Germinal center (tissue), 1 donor: ENCODE data around the gene AFG1L.
"Not testable (repeated sequence)": the region's sequence is repeated elsewhere in the genome, so short reads cannot be mapped to it uniquely, and the experiment has no call there.

Experiments used
- DNase-seq: peaks from one replicate; pipeline ENCODE4 v3.0.0; 2012; ENCODE audit warnings: mixed read lengths, low spot score

Gene AFG1L

DNA sequence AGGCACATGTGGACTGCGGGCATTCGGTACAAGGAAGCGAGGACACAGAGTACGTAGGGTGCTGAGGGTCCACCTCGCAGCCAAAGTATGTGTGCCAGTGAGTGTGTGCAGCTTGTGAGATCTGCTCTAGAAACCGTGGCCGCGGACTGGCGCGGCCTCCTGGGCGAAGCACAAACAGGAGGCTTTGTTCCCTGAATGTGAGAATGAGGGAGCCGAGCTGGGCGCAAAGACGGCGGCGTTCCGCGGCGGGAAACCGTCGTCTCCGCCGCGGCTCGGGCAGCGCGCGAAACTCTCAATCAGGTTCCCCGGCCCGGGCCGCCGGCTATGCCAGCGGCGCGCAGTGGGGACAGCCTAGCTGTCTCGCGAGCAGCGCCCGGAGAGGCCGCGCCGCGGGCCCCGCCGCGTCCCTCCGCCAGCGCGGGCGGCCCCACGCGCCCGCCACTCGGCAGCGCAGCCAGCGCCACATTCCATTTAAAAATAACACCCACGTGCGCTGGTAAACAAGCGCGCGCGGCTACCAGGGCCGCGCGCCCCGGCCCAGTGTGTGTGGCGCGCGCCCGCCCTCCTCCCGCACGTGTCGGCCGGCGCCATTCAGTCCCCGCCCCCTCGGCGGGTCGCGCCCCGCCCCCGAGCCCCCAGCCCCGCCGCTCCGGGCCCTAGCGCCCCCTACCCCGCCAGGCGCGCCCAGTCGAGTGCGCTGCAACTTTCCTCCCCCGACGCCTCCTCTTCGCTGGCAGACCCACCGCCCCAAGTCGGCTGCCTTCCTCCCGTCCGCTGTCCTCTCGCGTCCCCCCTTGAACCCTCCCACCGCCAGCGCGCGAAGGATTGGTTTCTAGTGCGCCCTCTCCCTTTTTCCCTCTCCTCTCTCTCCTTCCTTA lies 262.9 kb downstream of the AFG1L start:
- DNase-seq, result peak; percentile 84

DNA sequence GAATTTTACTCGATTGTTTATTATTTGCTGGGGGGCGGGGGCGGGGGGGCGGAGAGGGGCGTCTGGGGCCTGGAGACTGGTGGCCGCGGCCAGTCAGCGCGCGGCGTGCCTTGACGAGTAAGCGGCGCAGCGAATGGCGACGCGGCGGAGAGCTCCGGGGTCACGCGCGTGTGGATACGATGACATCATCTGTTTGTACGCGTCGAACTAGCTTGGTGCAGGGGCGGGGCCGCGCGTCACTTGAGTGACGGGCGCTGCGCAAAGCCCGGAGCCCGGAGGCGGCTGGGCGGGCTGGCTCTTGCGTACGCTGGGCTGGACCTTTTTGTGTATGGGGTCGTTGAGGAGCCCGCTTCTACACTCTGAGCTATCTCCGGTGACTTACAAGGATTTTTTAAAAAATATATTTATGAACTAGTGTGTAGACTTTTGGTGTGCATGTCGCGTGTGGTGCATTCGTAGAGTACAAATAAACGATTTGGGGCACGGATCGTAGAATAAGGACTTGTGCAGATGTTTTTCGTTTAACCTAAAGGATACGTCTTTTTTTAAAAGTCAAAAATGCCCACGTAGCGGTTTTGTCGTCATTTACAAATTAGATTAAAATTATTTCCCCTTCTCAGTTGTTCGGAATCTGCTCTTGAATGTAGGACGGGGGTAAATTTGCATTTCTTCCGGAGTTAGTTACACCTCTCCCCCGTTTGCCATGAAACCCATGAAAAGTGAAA lies 263.7 kb downstream of the AFG1L start:
- DNase-seq, result peak; percentile 90

DNA sequence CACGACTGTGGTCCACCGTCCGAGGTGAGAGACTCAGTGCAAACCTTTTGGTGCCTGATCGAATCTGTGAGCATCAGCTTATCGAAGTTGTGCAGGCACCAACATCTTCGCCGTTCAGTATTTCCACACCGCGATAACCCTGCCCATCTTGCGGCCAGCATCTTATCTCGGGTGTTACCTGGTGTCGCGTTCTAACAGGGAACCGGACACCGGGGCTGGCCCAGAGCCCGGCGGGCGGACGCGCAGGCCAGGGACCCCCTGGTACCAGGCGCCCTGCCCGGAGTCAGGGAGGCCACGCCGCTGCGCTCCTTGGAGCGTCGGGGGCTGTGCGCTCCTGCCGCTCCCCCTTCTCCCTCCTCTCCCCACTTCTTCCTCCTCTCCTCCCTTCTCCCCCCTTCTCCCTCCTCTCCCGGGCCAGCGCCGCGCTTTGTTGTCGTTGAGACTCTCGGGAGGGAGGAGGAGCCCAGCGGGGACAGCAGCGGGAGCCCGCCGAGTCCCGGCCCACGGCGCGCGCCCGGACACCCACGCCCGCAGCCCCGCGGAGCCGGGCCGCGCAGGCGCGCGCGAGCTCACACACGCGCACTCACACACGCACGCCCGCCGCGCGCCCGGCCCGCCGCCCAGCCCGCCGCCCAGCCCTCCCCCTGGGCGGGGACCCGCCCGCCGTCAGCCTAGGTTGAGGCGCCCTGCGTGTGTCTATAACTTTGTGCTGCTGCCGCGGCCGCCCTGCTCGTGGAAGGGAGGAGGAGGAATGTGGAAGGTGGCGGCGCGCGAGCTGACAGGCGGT lies 264.4 kb downstream of the AFG1L start:
- DNase-seq, result peak; percentile 88

DNA sequence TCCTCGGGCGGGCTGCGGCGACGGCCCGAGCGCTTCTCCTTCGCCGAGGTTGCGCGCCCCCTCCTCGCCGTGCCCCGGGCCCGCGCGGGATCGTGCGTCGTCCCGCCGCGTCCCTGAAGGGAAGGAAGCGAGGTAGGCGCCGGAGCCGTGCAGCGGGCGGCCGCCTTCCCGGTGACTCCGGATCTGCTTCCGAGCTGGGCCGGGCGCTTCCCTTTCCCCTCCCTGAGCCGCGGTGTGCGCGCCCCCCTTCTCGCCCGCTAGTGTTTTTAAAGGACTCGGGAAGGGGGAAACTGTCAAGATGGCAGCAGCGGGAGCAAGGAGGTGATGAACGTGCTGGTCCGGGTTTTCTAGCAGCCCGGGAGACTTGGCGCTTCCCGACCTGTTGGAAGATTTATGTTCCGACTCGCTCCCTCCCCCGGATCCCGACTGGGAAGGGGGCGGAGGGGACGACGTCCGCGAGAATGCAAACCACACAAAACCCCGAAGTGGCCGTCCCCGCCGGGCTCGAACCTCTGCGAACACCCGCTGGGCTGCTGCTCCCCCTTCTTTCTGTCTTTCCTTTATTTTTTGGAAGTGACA lies 265.1 kb downstream of the AFG1L start:
- no peak for DNase-seq

DNA sequence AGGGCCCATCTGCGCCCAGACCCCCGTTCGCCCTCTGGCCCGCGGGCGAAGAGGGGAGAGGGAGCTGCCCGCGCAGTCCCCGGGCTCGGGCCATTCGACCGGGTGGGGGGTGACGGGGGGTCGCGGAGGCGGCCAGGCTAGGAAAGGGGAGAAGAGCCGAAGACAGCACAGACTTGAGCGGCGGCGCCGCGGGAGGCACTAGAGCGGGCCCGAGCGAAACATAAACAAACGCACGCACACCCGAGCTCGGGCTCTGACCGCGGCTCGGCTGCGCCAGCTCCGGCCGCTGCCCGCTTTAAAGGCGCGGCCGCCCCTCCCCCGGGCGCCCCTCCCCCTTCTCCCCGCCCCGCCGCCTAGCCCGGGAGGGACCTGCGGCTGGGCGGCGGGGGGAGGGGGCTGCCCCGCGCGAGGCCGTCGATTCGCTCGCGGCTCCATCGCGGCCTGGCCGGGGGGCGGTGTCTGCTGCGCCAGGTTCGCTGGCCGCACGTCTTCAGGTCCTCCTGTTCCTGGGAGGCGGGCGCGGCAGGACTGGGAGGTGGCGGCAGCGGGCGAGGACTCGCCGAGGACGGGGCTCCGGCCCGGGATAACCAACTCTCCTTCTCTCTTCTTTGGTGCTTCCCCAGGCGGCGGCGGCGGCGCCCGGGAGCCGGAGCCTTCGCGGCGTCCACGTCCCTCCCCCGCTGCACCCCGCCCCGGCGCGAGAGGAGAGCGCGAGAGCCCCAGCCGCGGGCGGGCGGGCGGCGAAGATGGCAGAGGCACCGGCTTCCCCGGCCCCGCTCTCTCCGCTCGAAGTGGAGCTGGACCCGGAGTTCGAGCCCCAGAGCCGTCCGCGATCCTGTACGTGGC lies 265.8 kb downstream of the AFG1L start, which contains the start of gene FOXO3:
FOXO3 (plus strand) TSS at position 455 of the 846 bp plus-strand sequence; CDS start at position 747, 292 bp downstream.
- DNase-seq, result peak; percentile 45

DNA sequence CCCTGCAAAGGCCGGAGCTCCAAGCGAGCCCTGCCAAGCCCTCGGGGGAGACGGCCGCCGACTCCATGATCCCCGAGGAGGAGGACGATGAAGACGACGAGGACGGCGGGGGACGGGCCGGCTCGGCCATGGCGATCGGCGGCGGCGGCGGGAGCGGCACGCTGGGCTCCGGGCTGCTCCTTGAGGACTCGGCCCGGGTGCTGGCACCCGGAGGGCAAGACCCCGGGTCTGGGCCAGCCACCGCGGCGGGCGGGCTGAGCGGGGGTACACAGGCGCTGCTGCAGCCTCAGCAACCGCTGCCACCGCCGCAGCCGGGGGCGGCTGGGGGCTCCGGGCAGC lies 266.4 kb downstream of the AFG1L start:
- DNase-seq, result not testable (repeated sequence)

DNA sequence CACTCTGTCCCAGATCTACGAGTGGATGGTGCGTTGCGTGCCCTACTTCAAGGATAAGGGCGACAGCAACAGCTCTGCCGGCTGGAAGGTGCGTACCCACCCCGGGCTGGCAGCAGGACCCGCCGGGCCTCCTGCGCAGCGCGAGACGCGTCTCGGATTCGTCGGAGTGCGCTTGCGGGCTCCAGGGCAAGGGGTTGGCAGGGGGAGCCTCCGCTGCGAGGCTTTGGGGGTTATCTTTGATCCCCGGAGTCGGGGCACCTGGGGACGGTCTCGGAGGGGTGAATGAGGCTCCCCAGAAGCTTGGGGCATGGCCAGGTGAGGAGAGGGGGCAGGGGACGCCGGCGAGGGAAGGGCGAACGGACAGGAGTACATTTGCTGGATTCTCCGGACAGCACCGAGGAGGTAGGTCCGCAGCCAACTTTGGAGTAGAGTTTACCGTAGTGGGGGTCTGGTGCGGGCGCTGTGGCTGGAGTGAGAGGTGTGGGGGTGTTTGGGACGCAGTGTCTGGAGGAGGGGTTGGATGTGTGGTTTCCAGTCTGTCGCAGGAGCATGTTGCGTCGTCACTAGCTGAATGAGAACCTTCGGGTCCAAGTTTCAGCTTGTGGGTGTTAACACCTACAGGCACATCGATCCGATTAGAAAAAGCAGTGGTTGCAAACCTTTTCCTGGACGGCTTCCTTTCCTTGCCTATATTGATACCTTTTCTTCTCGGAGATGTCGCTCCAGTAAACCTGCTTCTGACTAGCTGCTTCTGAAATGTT lies 267.1 kb downstream of the AFG1L start:
- DNase-seq, result no peak

DNA sequence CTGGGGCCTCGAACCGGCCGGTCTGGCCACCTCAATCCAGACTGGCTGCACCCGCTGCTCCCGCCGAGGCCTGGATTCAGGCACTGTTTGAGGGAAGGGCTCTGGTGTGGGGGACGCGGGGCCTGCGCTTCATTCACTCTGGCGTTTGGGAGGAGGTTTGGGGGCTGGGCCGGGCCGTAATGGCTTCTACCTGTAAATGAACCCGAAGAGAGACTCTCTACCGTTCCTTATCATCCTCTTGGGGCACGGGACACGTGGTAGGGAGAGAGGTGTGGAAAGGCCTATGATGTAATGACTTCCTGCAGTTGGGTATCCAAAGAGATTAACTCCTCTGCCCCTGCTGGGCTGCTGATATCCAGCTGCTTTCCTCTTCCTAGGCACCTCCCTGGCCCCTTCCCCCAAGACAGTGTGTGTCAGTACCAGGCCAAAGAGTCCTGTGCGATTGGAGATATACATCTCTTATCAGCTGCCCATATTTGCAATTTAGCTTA lies 267.7 kb downstream of the AFG1L start:
- no peak for DNase-seq

DNA sequence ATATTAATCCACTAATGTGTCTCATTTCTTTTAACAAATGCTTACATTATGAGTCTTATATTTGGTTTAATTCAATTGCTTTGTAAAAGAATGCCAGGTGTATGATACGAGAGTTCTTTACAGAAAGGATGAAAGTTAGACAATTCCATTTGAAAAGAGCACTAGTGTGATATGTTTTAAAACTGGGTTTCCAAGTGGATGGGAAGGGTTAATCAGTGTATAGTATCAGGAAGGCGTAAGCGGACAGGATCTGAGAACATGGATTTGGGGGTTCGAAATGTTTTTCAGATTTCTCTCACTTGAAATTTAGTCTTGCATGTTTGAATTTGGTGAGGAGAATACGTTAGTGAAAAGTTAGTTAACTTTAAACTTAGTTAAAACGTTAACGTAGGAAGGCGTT lies 268.4 kb downstream of the AFG1L start:
- no peak for DNase-seq

DNA sequence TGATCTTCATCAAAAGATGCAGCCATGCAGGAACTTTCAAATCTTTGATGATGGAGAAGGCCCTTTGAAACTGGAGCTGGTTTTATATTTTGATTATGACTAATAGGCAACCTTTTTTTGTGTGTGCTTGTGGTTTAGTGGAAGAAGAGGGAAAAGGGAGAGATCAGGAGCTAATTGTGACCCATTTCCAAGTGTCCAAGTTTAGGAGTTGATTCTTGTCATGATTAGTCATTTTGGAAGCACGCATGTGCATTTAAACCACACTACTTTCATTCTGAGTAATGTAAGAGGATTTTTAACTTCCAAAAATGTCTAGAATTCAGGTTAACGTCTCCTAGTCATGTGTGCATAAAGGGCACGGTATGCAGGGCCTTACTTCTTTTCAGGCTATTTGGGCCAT lies 269.3 kb downstream of the AFG1L start:
- DNase-seq, result no peak

DNA sequence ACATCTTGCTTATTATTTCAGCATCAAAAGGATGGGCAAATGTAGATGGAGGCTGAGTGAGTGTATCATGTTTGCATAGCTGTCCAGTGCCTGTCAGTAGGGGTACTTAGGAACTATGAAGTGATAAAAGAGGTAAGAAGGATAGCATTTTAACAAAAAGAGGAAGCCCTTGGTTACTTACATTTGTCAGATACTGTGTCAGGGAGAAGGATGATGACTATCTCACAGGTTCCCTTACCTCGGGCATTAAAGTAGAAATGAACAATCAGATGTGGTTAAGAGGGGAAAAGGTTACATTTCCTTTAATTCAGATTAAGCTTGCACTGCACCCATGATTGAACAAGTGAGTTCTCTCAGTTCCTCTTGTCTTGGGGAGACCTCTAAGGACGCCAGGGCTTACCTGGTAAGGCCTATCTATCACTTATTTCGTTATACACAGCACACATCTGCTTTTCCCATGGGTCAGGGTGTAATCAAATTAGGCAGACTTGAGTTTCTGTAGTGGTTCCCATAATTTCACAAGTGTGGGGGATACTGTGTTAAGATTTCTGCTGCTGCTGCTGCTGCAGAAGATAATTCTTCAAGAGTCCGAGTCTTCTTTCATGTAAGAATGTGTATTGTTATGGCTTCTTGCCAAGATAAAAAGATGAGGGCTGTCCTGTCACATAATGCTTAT lies 270.4 kb downstream of the AFG1L start:
- DNase-seq, result peak; percentile 59

DNA sequence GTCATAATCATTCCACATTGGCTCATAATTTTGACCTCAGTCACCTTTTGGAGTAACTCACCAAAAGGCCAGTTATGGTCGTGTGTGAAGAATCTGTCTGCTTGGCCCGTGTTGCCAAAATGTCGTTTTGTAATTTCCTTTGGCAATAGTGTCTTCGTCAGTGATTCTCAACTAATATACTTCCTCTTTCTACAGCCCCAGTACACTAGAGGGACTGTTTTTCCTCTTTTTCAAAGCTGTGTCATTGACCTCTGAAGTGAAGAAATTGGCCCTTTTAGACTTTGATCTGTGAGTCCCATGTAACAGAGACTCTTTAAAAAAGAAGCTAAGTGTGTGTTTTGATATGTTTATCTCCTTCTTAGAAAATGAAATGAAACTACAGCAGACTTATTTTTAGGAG lies 271.0 kb downstream of the AFG1L start:
- DNase-seq, result peak; percentile 30

DNA sequence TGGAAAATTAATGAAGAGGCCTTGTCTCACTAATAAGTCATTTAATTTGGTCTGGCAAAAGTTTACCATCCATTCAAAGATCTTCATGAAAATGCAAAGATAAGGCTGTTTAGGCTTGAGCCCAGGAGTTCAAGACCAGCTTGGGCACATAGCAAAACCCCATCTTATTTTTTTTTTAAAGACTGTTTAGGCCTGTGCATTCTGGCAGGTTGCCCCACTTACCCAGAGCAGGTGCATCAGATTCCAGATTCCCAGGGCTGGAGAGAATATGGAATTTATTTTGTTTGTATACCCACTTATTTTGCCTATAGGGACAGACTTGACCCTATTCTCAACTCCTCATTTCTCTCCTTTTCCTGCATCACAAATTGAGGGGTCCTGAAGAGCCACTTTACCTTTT lies 271.6 kb downstream of the AFG1L start:
- no peak for DNase-seq

DNA sequence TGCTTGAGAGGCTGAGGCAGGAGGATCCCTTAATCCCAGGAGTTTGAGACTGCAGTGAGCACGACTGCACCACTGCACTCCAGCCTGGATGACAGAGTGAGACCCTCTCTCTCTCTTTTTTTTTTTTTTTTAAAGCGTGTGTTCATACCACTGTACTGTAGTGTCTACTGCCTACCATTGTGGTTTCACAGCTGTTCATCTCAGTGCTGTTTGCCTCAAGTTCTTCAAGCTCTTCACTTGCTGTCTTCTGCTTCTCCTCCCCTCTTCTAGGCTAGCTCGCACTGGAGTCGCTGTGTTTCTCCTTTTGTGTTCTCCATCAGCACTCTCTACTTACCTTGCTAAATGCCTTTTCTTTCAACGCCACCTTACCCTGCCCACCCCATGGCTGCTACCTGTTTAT lies 273.2 kb downstream of the AFG1L start:
- no peak for DNase-seq

DNA sequence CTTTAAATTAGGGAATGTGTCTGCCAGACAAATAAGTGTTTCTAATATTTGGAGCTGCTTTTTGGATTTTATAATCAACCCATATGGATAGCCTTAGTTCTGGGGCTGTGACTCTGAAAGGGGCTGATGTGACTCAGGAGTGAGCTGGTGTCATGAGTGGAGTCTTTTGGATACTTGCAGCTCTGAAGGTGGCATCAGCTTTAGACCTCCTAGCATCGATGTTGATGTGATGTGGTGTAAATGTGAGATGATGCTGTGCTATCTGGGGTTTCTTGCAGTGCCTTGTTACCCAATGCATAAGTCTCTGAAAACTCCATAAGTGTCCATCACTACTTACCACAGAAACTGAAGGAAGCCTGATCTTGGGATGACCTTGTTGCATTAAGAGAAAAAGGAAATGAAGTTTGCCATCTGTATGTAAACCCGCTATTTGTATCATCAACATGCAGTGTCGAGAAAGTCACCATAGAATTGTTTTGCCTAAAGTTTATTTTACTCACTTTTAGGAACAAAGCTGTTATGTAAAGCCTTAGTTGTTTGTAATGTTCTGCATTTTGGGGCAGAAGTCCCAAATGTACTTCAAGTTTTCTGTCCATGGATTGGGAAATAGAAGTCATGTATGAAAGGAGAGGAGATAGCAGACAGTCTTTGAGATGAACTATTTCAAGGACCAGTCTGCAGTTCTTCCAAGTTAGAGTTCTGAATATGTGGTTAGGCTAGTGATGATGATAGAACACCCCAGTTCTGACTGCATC lies 273.9 kb downstream of the AFG1L start:
- no peak for DNase-seq

DNA sequence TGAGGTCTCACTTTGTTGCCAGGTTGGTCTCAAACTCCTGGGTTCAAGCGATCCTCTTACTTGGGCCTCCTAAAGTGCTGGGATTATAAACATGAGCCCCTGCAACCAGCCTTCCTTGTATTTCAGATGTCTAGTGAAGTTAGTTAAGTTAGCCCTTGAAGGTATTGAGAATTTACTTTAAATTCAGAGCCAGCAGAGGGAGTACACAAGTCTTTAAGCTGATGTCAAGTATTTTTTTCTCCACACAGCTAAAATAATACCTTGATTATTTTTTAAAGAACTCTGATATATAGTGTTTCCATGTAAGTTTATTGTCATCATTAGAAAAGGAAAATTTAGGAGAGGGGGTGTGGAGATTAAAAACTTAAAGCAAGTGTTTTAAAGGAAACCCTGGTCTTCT lies 275.7 kb downstream of the AFG1L start:
- no peak for DNase-seq

DNA sequence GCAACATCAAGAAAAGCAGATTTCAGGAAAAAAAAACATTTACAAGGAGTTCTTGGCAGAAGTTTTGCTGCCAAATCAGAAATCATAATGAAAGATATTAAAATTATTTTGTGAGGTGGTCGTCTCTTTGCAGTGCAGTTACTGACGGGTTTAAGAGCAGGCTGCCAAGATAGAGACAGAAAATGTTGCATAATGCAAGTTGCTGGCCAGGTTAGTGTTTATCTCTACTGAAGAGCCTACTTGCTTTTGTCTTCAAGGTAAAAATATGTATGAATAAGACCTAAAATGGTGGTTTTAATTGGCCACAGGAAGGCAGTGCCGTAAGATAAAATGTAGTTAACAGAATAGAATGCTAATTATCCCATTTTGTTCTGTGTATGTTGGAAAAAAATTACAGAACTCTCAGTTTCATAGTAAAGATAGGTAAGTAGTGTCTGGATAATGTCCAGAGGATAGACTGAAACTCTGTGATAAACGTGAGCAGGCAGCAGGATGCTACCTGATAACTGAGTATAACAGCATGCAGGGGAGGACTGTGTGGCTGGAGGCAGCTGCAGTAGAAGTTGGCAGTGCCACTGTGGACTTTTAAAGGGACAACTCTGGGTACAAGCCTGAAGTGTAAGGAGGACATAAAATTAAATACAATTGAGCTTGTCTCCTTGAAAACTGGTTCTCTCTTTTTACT lies 279.7 kb downstream of the AFG1L start:
- no peak for DNase-seq
